ENCODE results near the gene ERLIN1.

ERLIN1 gene

GRCh38 chr10:100167553-100168312, 18.1 kb downstream of the ERLIN1 start:
- no peak for TF ChIP-seq POLR2AphosphoS5 (IDR thresholded peaks at IDR 0.05; ENCODE audit: low read depth, low read length)
- TF ChIP-seq TAF1 (IDR thresholded peaks at IDR 0.05; ENCODE audit: borderline replicate concordance, low read depth, low read length), result no peak
- TF ChIP-seq POLR2A (IDR thresholded peaks at IDR 0.05; ENCODE audit: low read depth, low read length), result no peak
- no peak for DNase-seq (ENCODE audit: insufficient read length)

DNA sequence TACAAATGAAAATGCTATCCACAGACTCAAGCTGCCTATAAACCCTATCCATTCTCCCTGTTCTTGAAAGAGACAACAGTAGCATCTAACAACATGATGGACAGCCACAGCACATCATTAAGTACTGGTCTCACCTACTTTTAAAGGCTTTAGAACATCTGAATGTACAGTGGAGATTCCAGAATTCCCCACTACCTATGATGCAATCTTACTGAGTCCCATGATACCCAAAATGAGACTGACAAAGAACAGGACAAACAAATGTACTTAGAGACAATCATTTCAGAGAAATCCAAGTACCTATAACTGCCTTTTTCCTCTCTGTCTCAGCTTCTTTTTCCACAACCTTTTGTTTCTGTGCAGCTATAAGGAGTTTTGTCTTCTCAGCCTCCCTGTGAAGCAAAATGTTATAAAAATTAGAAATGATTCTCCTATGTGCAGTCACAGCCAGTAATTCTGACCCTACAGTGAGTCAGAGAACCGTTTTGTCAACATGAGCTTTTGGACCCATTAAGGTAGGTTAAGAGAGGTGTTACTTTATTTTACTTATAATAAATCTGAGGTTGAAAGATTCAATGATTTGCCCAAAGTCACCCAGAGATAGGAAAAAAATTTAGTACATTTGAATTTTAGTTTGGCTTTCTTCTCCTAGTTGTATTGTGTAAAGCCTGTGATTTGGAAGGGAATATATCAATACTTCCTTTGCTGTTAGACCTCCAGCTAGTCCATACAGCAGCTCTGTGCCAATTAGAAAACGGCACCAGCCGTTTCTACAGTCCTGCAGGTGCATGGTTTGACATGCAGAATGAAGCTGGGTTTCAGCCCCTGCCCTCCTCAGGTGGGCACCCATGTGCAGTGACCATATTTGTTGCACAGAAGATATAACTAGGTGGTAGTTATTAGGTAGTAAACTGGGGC, 21.9 kb downstream of the ERLIN1 start:
- no peak for TF ChIP-seq TAF1 (IDR thresholded peaks at IDR 0.05; ENCODE audit: borderline replicate concordance, low read depth, low read length)
- no peak for TF ChIP-seq POLR2AphosphoS5 (IDR thresholded peaks at IDR 0.05; ENCODE audit: low read depth, low read length)
- no peak for TF ChIP-seq POLR2A (IDR thresholded peaks at IDR 0.05; ENCODE audit: low read depth, low read length)
- DNase-seq (ENCODE audit: insufficient read length) (no peak), FAIRE-seq (peak; percentile 21)

More at GRCh38 chr10:100167553-100168312, 18.1 kb downstream of the ERLIN1 start:
- no peak for FAIRE-seq

- FAIRE-seq (peak; percentile 81), DNase-seq (ENCODE audit: insufficient read length) (no peak)
- TF ChIP-seq POLR2AphosphoS5 (IDR thresholded peaks at IDR 0.05; ENCODE audit: low read depth, low read length), result no peak
- TF ChIP-seq TAF1 (IDR thresholded peaks at IDR 0.05; ENCODE audit: borderline replicate concordance, low read depth, low read length), result no peak
- no peak for TF ChIP-seq POLR2A (IDR thresholded peaks at IDR 0.05; ENCODE audit: low read depth, low read length)
Measured at GRCh38 chr10:100162696-100163095, 23.1 kb downstream of the ERLIN1 start.

- DNase-seq (ENCODE audit: insufficient read length), result no peak
- TF ChIP-seq POLR2A (IDR thresholded peaks at IDR 0.05; ENCODE audit: low read depth, low read length) (no peak), TAF1 (IDR thresholded peaks at IDR 0.05; ENCODE audit: borderline replicate concordance, low read depth, low read length) (no peak), POLR2AphosphoS5 (IDR thresholded peaks at IDR 0.05; ENCODE audit: low read depth, low read length) (no peak)
- peak; percentile 90 for FAIRE-seq
Measured at GRCh38 chr10:100158044-100158805, 27.6 kb downstream of the ERLIN1 start.

GRCh38 chr10:100157156-100157555, 28.7 kb downstream of the ERLIN1 start:
- DNase-seq (ENCODE audit: insufficient read length) (no peak), FAIRE-seq (peak; percentile 42)
- TF ChIP-seq POLR2AphosphoS5 (IDR thresholded peaks at IDR 0.05; ENCODE audit: low read depth, low read length) (no peak), TAF1 (IDR thresholded peaks at IDR 0.05; ENCODE audit: borderline replicate concordance, low read depth, low read length) (no peak), POLR2A (IDR thresholded peaks at IDR 0.05; ENCODE audit: low read depth, low read length) (no peak)

GRCh38 chr10:100155936-100156335, 29.9 kb downstream of the ERLIN1 start:
- TF ChIP-seq POLR2AphosphoS5 (IDR thresholded peaks at IDR 0.05; ENCODE audit: low read depth, low read length), result no peak
- no peak for FAIRE-seq
- no peak for DNase-seq (ENCODE audit: insufficient read length)

- TF ChIP-seq TAF1 (IDR thresholded peaks at IDR 0.05; ENCODE audit: borderline replicate concordance, low read depth, low read length) (no peak), POLR2A (IDR thresholded peaks at IDR 0.05; ENCODE audit: low read depth, low read length) (no peak), POLR2AphosphoS5 (IDR thresholded peaks at IDR 0.05; ENCODE audit: low read depth, low read length) (no peak)
- no peak for FAIRE-seq
- DNase-seq (ENCODE audit: insufficient read length), result no peak
Measured at GRCh38 chr10:100154666-100155065, 31.2 kb downstream of the ERLIN1 start.

GRCh38 chr10:100153239-100153825, 32.5 kb downstream of the ERLIN1 start:
- TF ChIP-seq TAF1 (IDR thresholded peaks at IDR 0.05; ENCODE audit: borderline replicate concordance, low read depth, low read length) (no peak), POLR2AphosphoS5 (IDR thresholded peaks at IDR 0.05; ENCODE audit: low read depth, low read length) (no peak), POLR2A (IDR thresholded peaks at IDR 0.05; ENCODE audit: low read depth, low read length) (no peak)
- FAIRE-seq, result no peak
- DNase-seq (ENCODE audit: insufficient read length), result no peak

DNA sequence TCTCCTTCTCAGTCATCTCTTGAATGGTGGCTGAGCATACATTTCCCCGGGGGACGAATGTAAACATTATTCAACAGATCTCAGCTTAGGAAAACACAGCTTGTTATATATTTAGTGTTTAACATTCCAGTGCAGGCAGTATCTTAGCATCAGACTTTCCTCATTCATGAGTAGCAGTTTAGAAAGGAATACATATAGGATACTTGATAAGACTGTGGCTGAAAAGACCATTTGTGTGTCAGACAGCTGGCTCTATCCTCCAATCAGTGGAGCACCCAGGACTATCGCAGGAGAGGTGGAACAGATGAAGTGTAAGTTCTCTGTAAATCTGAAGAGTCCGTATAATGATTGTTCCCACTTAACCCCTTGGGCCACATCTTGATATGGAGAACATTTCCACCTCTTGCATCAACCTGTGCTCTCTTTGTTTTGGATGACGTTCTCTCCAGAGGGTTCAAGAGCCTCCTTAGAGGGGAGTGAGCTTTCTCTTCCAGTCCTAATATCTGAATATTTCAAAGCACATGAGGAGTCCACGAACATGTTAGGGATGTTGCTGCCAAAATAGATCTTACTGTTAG, 34.0 kb downstream of the ERLIN1 start:
- FAIRE-seq, result no peak
- no peak for TF ChIP-seq POLR2AphosphoS5 (IDR thresholded peaks at IDR 0.05; ENCODE audit: low read depth, low read length)
- no peak for TF ChIP-seq POLR2A (IDR thresholded peaks at IDR 0.05; ENCODE audit: low read depth, low read length)
- TF ChIP-seq TAF1 (IDR thresholded peaks at IDR 0.05; ENCODE audit: borderline replicate concordance, low read depth, low read length), result no peak
- DNase-seq (ENCODE audit: insufficient read length), result no peak

DNA sequence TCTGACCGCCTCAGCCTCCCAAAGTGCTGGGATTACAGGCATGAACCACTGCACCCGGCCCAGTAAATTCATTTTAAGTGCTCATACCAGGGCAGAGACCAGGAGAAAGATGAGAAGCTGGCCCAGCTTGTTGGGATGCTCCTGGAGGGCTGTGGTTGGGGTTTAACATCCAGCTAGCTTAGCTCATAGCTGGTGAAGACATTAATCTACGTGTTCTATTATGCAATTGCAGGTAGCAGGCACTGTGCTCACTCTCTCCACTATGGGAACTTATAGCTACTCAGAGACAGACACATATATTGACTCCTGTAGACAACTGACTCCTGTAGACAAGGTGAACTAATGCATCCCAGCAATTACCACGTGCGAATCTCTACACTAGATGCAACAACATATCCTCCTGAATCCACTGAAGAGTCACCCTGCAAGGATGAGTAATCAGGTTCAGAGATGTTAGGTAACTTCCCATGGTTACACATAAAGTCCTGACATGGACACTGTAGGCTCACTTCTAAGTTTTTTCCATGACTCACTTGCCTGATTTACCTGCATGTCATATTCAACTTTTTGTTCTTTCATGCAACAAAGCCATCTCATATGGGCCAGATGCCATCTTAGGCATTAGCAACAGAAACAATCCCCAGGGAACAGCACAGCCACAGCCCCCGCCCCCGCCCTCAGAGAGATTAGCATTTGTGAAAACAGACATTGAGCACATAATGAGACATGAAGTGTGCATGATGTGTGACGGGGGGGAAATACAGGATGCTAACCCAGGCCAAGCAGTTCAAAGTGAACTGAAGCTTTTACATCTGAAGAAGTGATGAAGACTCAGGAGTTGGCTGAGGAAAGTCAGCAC, 37.2 kb downstream of the ERLIN1 start:
- FAIRE-seq, result peak; percentile 88
- peak; percentile 19 for DNase-seq (ENCODE audit: insufficient read length)

More for the DNA sequence above, 37.2 kb downstream of the ERLIN1 start:
- no peak for TF ChIP-seq TAF1 (IDR thresholded peaks at IDR 0.05; ENCODE audit: borderline replicate concordance, low read depth, low read length)
- no peak for TF ChIP-seq POLR2A (IDR thresholded peaks at IDR 0.05; ENCODE audit: low read depth, low read length)
- no peak for TF ChIP-seq POLR2AphosphoS5 (IDR thresholded peaks at IDR 0.05; ENCODE audit: low read depth, low read length)
